Measurements from ENCODE around the gene MYO1D. TPM values are rescaled to one million over a fixed set of nuclear protein-coding genes. Genes with fewer than 3 reads are reported as not detected.

The MYO1D gene
- total RNA-seq, 1 experiment from 2014 or later, result 29.9 TPM

DNA sequence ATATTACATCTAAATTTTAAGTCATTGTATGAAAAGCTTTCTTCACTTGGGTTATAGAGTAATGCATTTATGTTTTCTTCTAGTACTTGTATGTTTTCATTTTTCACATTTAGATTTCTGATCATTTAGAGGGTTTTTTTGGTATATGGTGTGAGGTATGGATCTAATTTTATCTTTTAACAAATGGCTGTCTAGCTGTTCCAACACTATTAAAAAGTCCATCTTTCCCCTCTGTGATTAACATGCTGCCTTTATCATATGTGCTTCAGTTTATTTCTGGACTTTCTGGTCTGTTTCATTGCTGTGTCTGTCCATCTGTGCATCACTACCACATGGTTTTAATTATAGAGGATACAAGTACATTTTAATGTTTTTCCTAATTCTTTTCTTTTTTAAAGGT lies 163.8 kb downstream of the MYO1D start:
- H3K4me3 Mint-ChIP-seq, result no peak overlapping the region
- POLR2A ChIA-PET, result no interaction called here

More for the DNA sequence above, 163.8 kb downstream of the MYO1D start:
- no peak overlapping the region for H3K27ac Mint-ChIP-seq
- peaks cover 19% of the 10 kb centered on the region for H3K36me3 Mint-ChIP-seq
- DNase-seq (ENCODE audit: low spot score) (no peak), ATAC-seq (no peak)
- CTCF ChIA-PET, result no interaction called here
- no peaks in the 10 kb centered on the region for H3K27me3 Mint-ChIP-seq (ENCODE audit: low read depth)
- H3K4me1 Mint-ChIP-seq, result no peaks in the 10 kb centered on the region
- H3K9me3 Mint-ChIP-seq, result peaks cover 8% of the 10 kb centered on the region
- TF ChIP-seq USF2 (CRISPR knock-in tag; IDR thresholded peaks at IDR 0.05) (no peak), ZNF416 (CRISPR knock-in tag; IDR thresholded peaks at IDR 0.05) (no peak), USF1 (CRISPR knock-in tag; IDR thresholded peaks at IDR 0.05) (no peak), ATF6 (CRISPR knock-in tag; IDR thresholded peaks at IDR 0.05) (no peak), PREB (CRISPR knock-in tag; IDR thresholded peaks at IDR 0.05; ENCODE audit: borderline replicate concordance) (no peak), PRDM15 (CRISPR knock-in tag; IDR thresholded peaks at IDR 0.05) (no peak), CREB1 (CRISPR knock-in tag; IDR thresholded peaks at IDR 0.05) (no peak), CBFB (CRISPR knock-in tag; IDR thresholded peaks at IDR 0.05; ENCODE audit: low read depth) (no peak), ZNF671 (CRISPR knock-in tag; IDR thresholded peaks at IDR 0.05) (no peak)
- TF ChIP-seq, protein P1, sequence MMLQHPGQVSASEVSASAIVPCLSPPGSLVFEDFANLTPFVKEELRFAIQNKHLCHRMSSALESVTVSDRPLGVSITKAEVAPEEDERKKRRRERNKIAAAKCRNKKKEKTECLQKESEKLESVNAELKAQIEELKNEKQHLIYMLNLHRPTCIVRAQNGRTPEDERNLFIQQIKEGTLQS (CRISPR knock-in tag; conservative IDR thresholded peaks at IDR 0.05), result no peak
- TF ChIP-seq, protein P2, sequence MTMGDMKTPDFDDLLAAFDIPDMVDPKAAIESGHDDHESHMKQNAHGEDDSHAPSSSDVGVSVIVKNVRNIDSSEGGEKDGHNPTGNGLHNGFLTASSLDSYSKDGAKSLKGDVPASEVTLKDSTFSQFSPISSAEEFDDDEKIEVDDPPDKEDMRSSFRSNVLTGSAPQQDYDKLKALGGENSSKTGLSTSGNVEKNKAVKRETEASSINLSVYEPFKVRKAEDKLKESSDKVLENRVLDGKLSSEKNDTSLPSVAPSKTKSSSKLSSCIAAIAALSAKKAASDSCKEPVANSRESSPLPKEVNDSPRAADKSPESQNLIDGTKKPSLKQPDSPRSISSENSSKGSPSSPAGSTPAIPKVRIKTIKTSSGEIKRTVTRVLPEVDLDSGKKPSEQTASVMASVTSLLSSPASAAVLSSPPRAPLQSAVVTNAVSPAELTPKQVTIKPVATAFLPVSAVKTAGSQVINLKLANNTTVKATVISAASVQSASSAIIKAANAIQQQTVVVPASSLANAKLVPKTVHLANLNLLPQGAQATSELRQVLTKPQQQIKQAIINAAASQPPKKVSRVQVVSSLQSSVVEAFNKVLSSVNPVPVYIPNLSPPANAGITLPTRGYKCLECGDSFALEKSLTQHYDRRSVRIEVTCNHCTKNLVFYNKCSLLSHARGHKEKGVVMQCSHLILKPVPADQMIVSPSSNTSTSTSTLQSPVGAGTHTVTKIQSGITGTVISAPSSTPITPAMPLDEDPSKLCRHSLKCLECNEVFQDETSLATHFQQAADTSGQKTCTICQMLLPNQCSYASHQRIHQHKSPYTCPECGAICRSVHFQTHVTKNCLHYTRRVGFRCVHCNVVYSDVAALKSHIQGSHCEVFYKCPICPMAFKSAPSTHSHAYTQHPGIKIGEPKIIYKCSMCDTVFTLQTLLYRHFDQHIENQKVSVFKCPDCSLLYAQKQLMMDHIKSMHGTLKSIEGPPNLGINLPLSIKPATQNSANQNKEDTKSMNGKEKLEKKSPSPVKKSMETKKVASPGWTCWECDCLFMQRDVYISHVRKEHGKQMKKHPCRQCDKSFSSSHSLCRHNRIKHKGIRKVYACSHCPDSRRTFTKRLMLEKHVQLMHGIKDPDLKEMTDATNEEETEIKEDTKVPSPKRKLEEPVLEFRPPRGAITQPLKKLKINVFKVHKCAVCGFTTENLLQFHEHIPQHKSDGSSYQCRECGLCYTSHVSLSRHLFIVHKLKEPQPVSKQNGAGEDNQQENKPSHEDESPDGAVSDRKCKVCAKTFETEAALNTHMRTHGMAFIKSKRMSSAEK (CRISPR knock-in tag; IDR thresholded peaks at IDR 0.05; ENCODE audit: borderline replicate concordance), result no peak
- TF ChIP-seq, protein P3, sequence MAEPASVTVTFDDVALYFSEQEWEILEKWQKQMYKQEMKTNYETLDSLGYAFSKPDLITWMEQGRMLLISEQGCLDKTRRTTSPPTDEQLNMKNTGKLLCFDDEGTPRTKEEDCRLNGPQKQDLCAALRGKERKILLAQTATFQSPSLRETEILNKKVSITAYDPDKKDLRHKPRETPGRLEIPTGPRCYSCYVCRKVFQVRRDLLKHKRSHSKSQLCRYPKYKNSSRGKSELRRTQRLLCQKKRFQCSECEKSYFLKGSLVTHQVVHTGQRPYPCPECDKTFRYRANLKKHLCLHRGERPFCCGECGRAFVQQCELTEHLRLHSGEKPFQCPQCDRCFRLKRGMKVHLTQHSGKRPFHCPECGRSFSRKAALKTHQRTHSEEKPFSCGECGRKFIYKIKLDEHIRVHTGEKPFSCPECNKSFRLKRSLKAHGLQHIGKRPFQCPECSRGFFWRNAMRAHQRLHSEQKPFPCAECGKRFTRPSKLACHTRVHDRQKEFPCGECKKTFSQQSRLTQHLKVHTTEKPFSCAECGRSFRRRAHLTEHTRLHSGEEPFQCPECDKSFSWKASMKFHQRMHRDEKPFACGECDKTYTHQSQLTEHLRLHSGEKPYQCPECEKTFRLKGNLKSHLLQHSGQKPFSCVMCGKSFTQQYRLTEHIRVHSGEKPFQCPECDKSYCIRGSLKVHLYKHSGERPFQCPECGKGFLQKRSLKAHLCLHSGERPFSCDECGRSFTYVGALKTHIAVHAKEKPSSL (CRISPR knock-in tag; conservative IDR thresholded peaks at IDR 0.05), result no peak
